PFSK-1 (cell line): ENCODE measurements around the gene TBXA2R.

Source experiments
- FOXP2 ChIP-seq: optimal IDR thresholded peaks from 2 replicates; pipeline ENCODE3; 2011; ENCODE audit warnings: borderline replicate concordance, control low read depth, inconsistent platforms; ENCODE audit not compliant: insufficient read depth; ENCODE audit errors: extremely low read length, extremely low read depth
- POLR2AphosphoS5 ChIP-seq: IDR thresholded peaks from 2 replicates; pipeline ENCODE4 v1.6.1; 2012; ENCODE audit warnings: low read depth, mild to moderate bottlenecking, control low read depth, low read length, moderate library complexity
- SIN3A ChIP-seq: IDR thresholded peaks from 2 replicates; pipeline ENCODE4 v1.6.1; 2012; ENCODE audit warnings: mild to moderate bottlenecking, low read length, moderate library complexity, borderline replicate concordance; ENCODE audit not compliant: insufficient read depth
- TAF1 ChIP-seq: IDR thresholded peaks from 2 replicates; pipeline ENCODE4 v1.6.1; 2012; ENCODE audit warnings: low read length, control low read depth, borderline replicate concordance; ENCODE audit not compliant: insufficient read depth
- TF ChIP-seq, protein P1 (sequence below), 2 experiments: IDR thresholded peaks; 2 replicates each; pipeline versions ENCODE4 v1.6.1 to v1.8.0; 2011 to 2012; ENCODE audit warnings: low read depth in 2 of 2, low read length in 2 of 2, control low read depth in 1 of 2, inconsistent platforms in 1 of 2, mild to moderate bottlenecking in 1 of 2, moderate library complexity in 1 of 2; ENCODE audit not compliant: insufficient read depth in 1 of 2

TBXA2R gene

GRCh38 chr19:3623716-3624115 lies 17.0 kb upstream of the TBXA2R start:
- TF ChIP-seq POLR2AphosphoS5, result no peak
- no peak for TF ChIP-seq SIN3A
- no peak for TF ChIP-seq TAF1
- TF ChIP-seq FOXP2, result no peak
- TF ChIP-seq, protein P1, sequence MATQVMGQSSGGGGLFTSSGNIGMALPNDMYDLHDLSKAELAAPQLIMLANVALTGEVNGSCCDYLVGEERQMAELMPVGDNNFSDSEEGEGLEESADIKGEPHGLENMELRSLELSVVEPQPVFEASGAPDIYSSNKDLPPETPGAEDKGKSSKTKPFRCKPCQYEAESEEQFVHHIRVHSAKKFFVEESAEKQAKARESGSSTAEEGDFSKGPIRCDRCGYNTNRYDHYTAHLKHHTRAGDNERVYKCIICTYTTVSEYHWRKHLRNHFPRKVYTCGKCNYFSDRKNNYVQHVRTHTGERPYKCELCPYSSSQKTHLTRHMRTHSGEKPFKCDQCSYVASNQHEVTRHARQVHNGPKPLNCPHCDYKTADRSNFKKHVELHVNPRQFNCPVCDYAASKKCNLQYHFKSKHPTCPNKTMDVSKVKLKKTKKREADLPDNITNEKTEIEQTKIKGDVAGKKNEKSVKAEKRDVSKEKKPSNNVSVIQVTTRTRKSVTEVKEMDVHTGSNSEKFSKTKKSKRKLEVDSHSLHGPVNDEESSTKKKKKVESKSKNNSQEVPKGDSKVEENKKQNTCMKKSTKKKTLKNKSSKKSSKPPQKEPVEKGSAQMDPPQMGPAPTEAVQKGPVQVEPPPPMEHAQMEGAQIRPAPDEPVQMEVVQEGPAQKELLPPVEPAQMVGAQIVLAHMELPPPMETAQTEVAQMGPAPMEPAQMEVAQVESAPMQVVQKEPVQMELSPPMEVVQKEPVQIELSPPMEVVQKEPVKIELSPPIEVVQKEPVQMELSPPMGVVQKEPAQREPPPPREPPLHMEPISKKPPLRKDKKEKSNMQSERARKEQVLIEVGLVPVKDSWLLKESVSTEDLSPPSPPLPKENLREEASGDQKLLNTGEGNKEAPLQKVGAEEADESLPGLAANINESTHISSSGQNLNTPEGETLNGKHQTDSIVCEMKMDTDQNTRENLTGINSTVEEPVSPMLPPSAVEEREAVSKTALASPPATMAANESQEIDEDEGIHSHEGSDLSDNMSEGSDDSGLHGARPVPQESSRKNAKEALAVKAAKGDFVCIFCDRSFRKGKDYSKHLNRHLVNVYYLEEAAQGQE (IDR thresholded peaks at IDR 0.05; ENCODE audit: insufficient read depth in 1 of 2, low read depth in 2 of 2, low read length in 2 of 2), result no peak

- TF ChIP-seq SIN3A (no peak), TAF1 (no peak), POLR2AphosphoS5 (no peak), FOXP2 (no peak)
- TF ChIP-seq, protein P1 (IDR thresholded peaks at IDR 0.05; ENCODE audit: insufficient read depth in 1 of 2, low read depth in 2 of 2, low read length in 2 of 2), result no peak
These were observed 15.5 kb upstream of the TBXA2R start for GRCh38 chr19:3622224-3622623.

- TF ChIP-seq FOXP2 (no peak), SIN3A (no peak), TAF1 (no peak), POLR2AphosphoS5 (no peak)
- TF ChIP-seq, protein P1 (IDR thresholded peaks at IDR 0.05; ENCODE audit: insufficient read depth in 1 of 2, low read depth in 2 of 2, low read length in 2 of 2), result no peak
These were observed 15.0 kb upstream of the TBXA2R start for GRCh38 chr19:3621689-3622088.

DNA sequence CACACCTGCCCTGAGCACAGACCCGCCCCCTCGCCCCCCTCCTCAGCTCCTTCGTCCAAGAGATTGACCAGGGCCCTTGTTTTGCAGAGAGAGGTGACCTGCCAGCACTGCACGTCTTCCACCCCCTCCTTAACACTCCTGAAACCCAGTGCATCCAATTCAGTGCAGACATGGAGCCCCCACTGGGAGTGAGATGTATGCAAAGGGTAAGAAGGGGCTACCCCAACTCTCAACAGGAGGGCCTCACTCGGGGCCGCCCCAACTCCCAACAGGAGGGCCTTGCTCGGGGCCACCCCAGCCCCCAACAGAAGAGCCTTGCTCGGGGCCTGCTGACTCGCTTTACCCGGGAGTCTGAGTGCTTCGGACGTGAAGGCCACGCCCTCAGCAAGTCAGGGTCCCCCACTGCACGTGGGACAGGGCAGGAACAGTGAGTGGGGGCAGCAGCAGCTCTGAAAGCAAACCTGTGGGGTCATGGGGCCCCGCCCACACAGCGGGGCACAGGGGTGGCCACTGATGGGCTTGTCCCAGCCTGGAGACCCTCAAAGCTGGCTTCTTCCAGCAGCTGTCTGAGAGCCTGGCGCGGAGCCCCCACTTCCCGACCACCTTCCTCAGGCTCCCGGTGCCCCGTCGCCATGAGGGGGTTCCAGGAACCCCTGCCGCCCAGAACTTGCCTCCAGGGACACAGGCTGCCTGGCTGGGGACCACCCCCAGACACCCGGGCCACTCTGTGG lies 14.3 kb upstream of the TBXA2R start:
- TF ChIP-seq TAF1 (no peak), POLR2AphosphoS5 (no peak), SIN3A (no peak), FOXP2 (no peak)
- TF ChIP-seq, protein P1 (IDR thresholded peaks at IDR 0.05; ENCODE audit: insufficient read depth in 1 of 2, low read depth in 2 of 2, low read length in 2 of 2), result no peak
